Measurements from ENCODE around the gene ATP13A3. TPM values are rescaled to one million over a fixed set of nuclear protein-coding genes. Genes with fewer than 3 reads are reported as not detected.

Gene ATP13A3
- total RNA-seq, 1 donor from 2014 or later: 198 TPM

- DNase-seq (ENCODE audit: low spot score): no peak
- Mint-ChIP-seq H3K4me1 (ENCODE audit: low read depth) (peaks cover 4% of the 10 kb centered on the region), H3K9me3 (no peaks in the 10 kb centered on the region), H3K27me3 (ENCODE audit: insufficient read depth) (peaks cover 18% of the 10 kb centered on the region), H3K27ac (no peak overlapping the region), H3K4me3 (no peak overlapping the region), H3K36me3 (ENCODE audit: low read depth) (no peaks in the 10 kb centered on the region)
- intact Hi-C loops (cut with micrococcal nuclease): no loop called here
Measured at GRCh38 chr3:194377708-194378107, 109.1 kb downstream of the ATP13A3 start.

GRCh38 chr3:194376241-194376560 is 110.6 kb downstream of the ATP13A3 start:
- Mint-ChIP-seq H3K9me3 (no peaks in the 10 kb centered on the region), H3K4me1 (ENCODE audit: low read depth) (no peaks in the 10 kb centered on the region), H3K27ac (no peak overlapping the region), H3K27me3 (ENCODE audit: insufficient read depth) (peaks cover 22% of the 10 kb centered on the region), H3K36me3 (ENCODE audit: low read depth) (no peaks in the 10 kb centered on the region), H3K4me3 (no peak overlapping the region)
- no peak for DNase-seq (ENCODE audit: low spot score)
- intact Hi-C loops (cut with micrococcal nuclease): no loop called here

- Mint-ChIP-seq H3K27ac (no peak overlapping the region), H3K36me3 (ENCODE audit: low read depth) (no peaks in the 10 kb centered on the region), H3K27me3 (ENCODE audit: insufficient read depth) (peaks cover 24% of the 10 kb centered on the region), H3K4me1 (ENCODE audit: low read depth) (no peaks in the 10 kb centered on the region), H3K4me3 (no peak overlapping the region), H3K9me3 (no peaks in the 10 kb centered on the region)
- no peak for DNase-seq (ENCODE audit: low spot score)
- intact Hi-C loops (cut with micrococcal nuclease): no loop called here
Measured at GRCh38 chr3:194375473-194376240, 111.1 kb downstream of the ATP13A3 start.

GRCh38 chr3:194374935-194375334 is 111.9 kb downstream of the ATP13A3 start:
- H3K9me3 Mint-ChIP-seq: no peaks in the 10 kb centered on the region
- no peak for DNase-seq (ENCODE audit: low spot score)
- H3K4me3 Mint-ChIP-seq: no peak overlapping the region
- no peaks in the 10 kb centered on the region for H3K36me3 Mint-ChIP-seq (ENCODE audit: low read depth)
- intact Hi-C loops (cut with micrococcal nuclease): no loop called here
- H3K4me1 Mint-ChIP-seq (ENCODE audit: low read depth): no peaks in the 10 kb centered on the region
- peaks cover 31% of the 10 kb centered on the region for H3K27me3 Mint-ChIP-seq (ENCODE audit: insufficient read depth)
- no peak overlapping the region for H3K27ac Mint-ChIP-seq

GRCh38 chr3:194373899-194374298 is 112.9 kb downstream of the ATP13A3 start:
- no peaks in the 10 kb centered on the region for H3K4me1 Mint-ChIP-seq (ENCODE audit: low read depth)

GRCh38 chr3:194373028-194373427 is 113.8 kb downstream of the ATP13A3 start:
- intact Hi-C loops (cut with micrococcal nuclease): no loop called here
- H3K27ac Mint-ChIP-seq: no peak overlapping the region

More at GRCh38 chr3:194373899-194374298, 112.9 kb downstream of the ATP13A3 start:
- no peak for DNase-seq (ENCODE audit: low spot score)
- Mint-ChIP-seq H3K9me3 (no peaks in the 10 kb centered on the region), H3K27me3 (ENCODE audit: insufficient read depth) (peaks cover 37% of the 10 kb centered on the region), H3K27ac (no peak overlapping the region), H3K36me3 (ENCODE audit: low read depth) (no peaks in the 10 kb centered on the region), H3K4me3 (no peak overlapping the region)
- intact Hi-C loops (cut with micrococcal nuclease): no loop called here

GRCh38 chr3:194370753-194371152 is 116.0 kb downstream of the ATP13A3 start:
- Mint-ChIP-seq H3K4me3 (no peak overlapping the region), H3K27me3 (ENCODE audit: insufficient read depth) (peaks cover 36% of the 10 kb centered on the region), H3K27ac (no peak overlapping the region), H3K9me3 (no peaks in the 10 kb centered on the region), H3K4me1 (ENCODE audit: low read depth) (no peaks in the 10 kb centered on the region), H3K36me3 (ENCODE audit: low read depth) (no peaks in the 10 kb centered on the region)
- no peak for DNase-seq (ENCODE audit: low spot score)
- intact Hi-C loops (cut with micrococcal nuclease): no loop called here

More at GRCh38 chr3:194373028-194373427, 113.8 kb downstream of the ATP13A3 start:
- no peaks in the 10 kb centered on the region for H3K4me1 Mint-ChIP-seq (ENCODE audit: low read depth)
- H3K36me3 Mint-ChIP-seq (ENCODE audit: low read depth): no peaks in the 10 kb centered on the region
- DNase-seq (ENCODE audit: low spot score): no peak
- no peak overlapping the region for H3K4me3 Mint-ChIP-seq
- peaks cover 38% of the 10 kb centered on the region for H3K27me3 Mint-ChIP-seq (ENCODE audit: insufficient read depth)
- no peaks in the 10 kb centered on the region for H3K9me3 Mint-ChIP-seq

- no peak within 1 kb of the TSS for H3K27ac Mint-ChIP-seq
- H3K4me1 Mint-ChIP-seq (ENCODE audit: low read depth): no peaks in the 10 kb centered on the region
- intact Hi-C loops (cut with micrococcal nuclease): no loop called here
- no peak within 1 kb of the TSS for H3K4me3 Mint-ChIP-seq
- peaks cover 35% of the 10 kb centered on the region for H3K27me3 Mint-ChIP-seq (ENCODE audit: insufficient read depth)
- DNase-seq (ENCODE audit: low spot score): no peak
- H3K36me3 Mint-ChIP-seq (ENCODE audit: low read depth): no peaks in the 10 kb centered on the region
- H3K9me3 Mint-ChIP-seq: no peaks in the 10 kb centered on the region
Measured at GRCh38 chr3:194369522-194370279, 117.1 kb downstream of the ATP13A3 start, which contains the start of gene LRRC15. LRRC15 (minus strand) TSS chr3:194369743; CDS start chr3:194361043, 8,700 bp downstream.

- intact Hi-C loops (cut with micrococcal nuclease): no loop called here
- DNase-seq (ENCODE audit: low spot score): no peak
- H3K27me3 Mint-ChIP-seq (ENCODE audit: insufficient read depth): peaks cover 37% of the 10 kb centered on the region
- no peak overlapping the region for H3K27ac Mint-ChIP-seq
- H3K9me3 Mint-ChIP-seq: no peaks in the 10 kb centered on the region
- no peak overlapping the region for H3K4me3 Mint-ChIP-seq
- H3K4me1 Mint-ChIP-seq (ENCODE audit: low read depth): no peaks in the 10 kb centered on the region
- no peaks in the 10 kb centered on the region for H3K36me3 Mint-ChIP-seq (ENCODE audit: low read depth)
Measured at GRCh38 chr3:194368918-194369317, 117.9 kb downstream of the ATP13A3 start.

GRCh38 chr3:194367992-194368841 is 118.6 kb downstream of the ATP13A3 start:
- intact Hi-C loops (cut with micrococcal nuclease): no loop called here
- no peaks in the 10 kb centered on the region for H3K36me3 Mint-ChIP-seq (ENCODE audit: low read depth)
- H3K4me3 Mint-ChIP-seq: no peak overlapping the region
- H3K27ac Mint-ChIP-seq: no peak overlapping the region
- H3K27me3 Mint-ChIP-seq (ENCODE audit: insufficient read depth): peaks cover 37% of the 10 kb centered on the region
- no peaks in the 10 kb centered on the region for H3K4me1 Mint-ChIP-seq (ENCODE audit: low read depth)
- no peaks in the 10 kb centered on the region for H3K9me3 Mint-ChIP-seq
- no peak for DNase-seq (ENCODE audit: low spot score)

GRCh38 chr3:194365978-194366490 is 120.8 kb downstream of the ATP13A3 start:
- Mint-ChIP-seq H3K36me3 (ENCODE audit: low read depth) (no peaks in the 10 kb centered on the region), H3K9me3 (no peaks in the 10 kb centered on the region), H3K4me1 (ENCODE audit: low read depth) (no peaks in the 10 kb centered on the region), H3K27ac (no peak overlapping the region), H3K4me3 (no peak overlapping the region), H3K27me3 (ENCODE audit: insufficient read depth) (peaks cover 30% of the 10 kb centered on the region)
- DNase-seq (ENCODE audit: low spot score): no peak
- intact Hi-C loops (cut with micrococcal nuclease): no loop called here

- no peaks in the 10 kb centered on the region for H3K9me3 Mint-ChIP-seq
- peaks cover 26% of the 10 kb centered on the region for H3K27me3 Mint-ChIP-seq (ENCODE audit: insufficient read depth)
- H3K4me1 Mint-ChIP-seq (ENCODE audit: low read depth): no peaks in the 10 kb centered on the region
- H3K27ac Mint-ChIP-seq: no peak overlapping the region
- no peaks in the 10 kb centered on the region for H3K36me3 Mint-ChIP-seq (ENCODE audit: low read depth)
- no peak overlapping the region for H3K4me3 Mint-ChIP-seq
- intact Hi-C loops (cut with micrococcal nuclease): no loop called here
- no peak for DNase-seq (ENCODE audit: low spot score)
Measured at GRCh38 chr3:194365526-194365925, 121.3 kb downstream of the ATP13A3 start.
